H9 (cell line): Measurements from ENCODE around the gene LMOD1. TPM values are rescaled to one million over a fixed set of nuclear protein-coding genes. Genes with fewer than 3 reads are reported as not detected.
"Not testable (repeated sequence)": the region's sequence is repeated elsewhere in the genome, so short reads cannot be mapped to it uniquely, and the experiment has no call there.

Experiments used
- DNase-seq: peaks from one replicate; pipeline ENCODE4 v3.0.0-alpha.2; 2017
- H2AFZ ChIP-seq: one replicate; pipeline ENCODE4 v1.6.1; 2013; ENCODE audit warnings: mild to moderate bottlenecking, low read length, control low read depth, moderate library complexity
- H2AK5ac ChIP-seq: 2 replicates; pipeline ENCODE4 v1.6.1; 2013; ENCODE audit warnings: low read length, control low read depth, mixed read lengths; ENCODE audit not compliant: insufficient read length
- H2BK120ac ChIP-seq: one replicate; pipeline ENCODE4 v1.6.1; 2013; ENCODE audit warnings: low read depth, mild to moderate bottlenecking, low read length, control low read depth, inconsistent platforms; ENCODE audit not compliant: poor library complexity, severe bottlenecking
- H2BK12ac ChIP-seq: 2 replicates; pipeline ENCODE4 v1.6.1; 2013; ENCODE audit warnings: low read length, control low read depth, mixed read lengths, low read depth; ENCODE audit not compliant: insufficient read length
- H2BK15ac ChIP-seq: 2 replicates; pipeline ENCODE4 v1.6.1; 2013; ENCODE audit warnings: low read depth, low read length, control low read depth
- H2BK20ac ChIP-seq: one replicate; pipeline ENCODE4 v1.6.1; 2013; ENCODE audit warnings: low read depth, mild to moderate bottlenecking, low read length, control low read depth, inconsistent platforms; ENCODE audit not compliant: poor library complexity, severe bottlenecking
- H2BK5ac ChIP-seq: 2 replicates; pipeline ENCODE4 v1.6.1; 2013; ENCODE audit warnings: low read length, control low read depth, mixed read lengths; ENCODE audit not compliant: insufficient read length
- H3K14ac ChIP-seq: 2 replicates; pipeline ENCODE4 v1.6.1; 2013; ENCODE audit warnings: low read length, control low read depth; ENCODE audit not compliant: insufficient read depth
- H3K18ac ChIP-seq: 2 replicates; pipeline ENCODE4 v1.6.1; 2013; ENCODE audit warnings: low read depth, mild to moderate bottlenecking, mixed read lengths, low read length, control low read depth; ENCODE audit not compliant: insufficient read length
- H3K23ac ChIP-seq: 2 replicates; pipeline ENCODE4 v1.6.1; 2013; ENCODE audit warnings: low read length, control low read depth, mixed read lengths, low read depth; ENCODE audit not compliant: insufficient read length
- H3K23me2 ChIP-seq: 2 replicates; pipeline ENCODE4 v1.6.1; 2013; ENCODE audit warnings: low read depth, mild to moderate bottlenecking, mixed read lengths, low read length, control low read depth; ENCODE audit not compliant: insufficient read length, poor library complexity, severe bottlenecking
- H3K27ac ChIP-seq: 2 replicates; pipeline ENCODE4 v1.5.1; 2013; ENCODE audit warnings: low read length, control low read depth, mixed read lengths, low read depth; ENCODE audit not compliant: insufficient read length
- H3K27me3 ChIP-seq: 2 replicates; pipeline ENCODE4 v1.6.1; 2013; ENCODE audit warnings: low read length, control low read depth, inconsistent platforms; ENCODE audit not compliant: insufficient read depth
- H3K4ac ChIP-seq: 2 replicates; pipeline ENCODE4 v1.6.1; 2013; ENCODE audit warnings: low read depth, mild to moderate bottlenecking, control low read depth, inconsistent platforms, low read length, moderate library complexity
- H3K4me1 ChIP-seq: 2 replicates; pipeline ENCODE4 v1.6.1; 2013; ENCODE audit warnings: low read length, control low read depth, inconsistent platforms; ENCODE audit not compliant: insufficient read depth
- H3K4me2 ChIP-seq: 2 replicates; pipeline ENCODE4 v1.6.1; 2013; ENCODE audit warnings: low read length, control low read depth, mixed read lengths; ENCODE audit not compliant: insufficient read length, insufficient read depth
- H3K56ac ChIP-seq: 2 replicates; pipeline ENCODE4 v1.6.1; 2013; ENCODE audit warnings: low read depth, mild to moderate bottlenecking, mixed read lengths, low read length, control low read depth; ENCODE audit not compliant: insufficient read length
- H3K79me1 ChIP-seq: 2 replicates; pipeline ENCODE4 v1.6.1; 2013; ENCODE audit warnings: low read depth, mild to moderate bottlenecking, moderate library complexity, low read length, control low read depth, inconsistent platforms; ENCODE audit not compliant: insufficient read depth, poor library complexity, severe bottlenecking
- H3K79me2 ChIP-seq: 2 replicates; pipeline ENCODE4 v1.6.1; 2013; ENCODE audit warnings: low read length, control low read depth, inconsistent platforms; ENCODE audit not compliant: insufficient read depth
- H3K9ac ChIP-seq: 2 replicates; pipeline ENCODE4 v1.6.1; 2013; ENCODE audit warnings: low read length, control low read depth, mixed read lengths; ENCODE audit not compliant: insufficient read length; ENCODE audit errors: extremely low read depth
- H3K9me3 ChIP-seq: one replicate; pipeline ENCODE4 v1.6.1; 2013; ENCODE audit warnings: low read depth, low read length, inconsistent platforms; ENCODE audit not compliant: control insufficient read depth
- H3T11ph ChIP-seq: one replicate; pipeline ENCODE4 v1.6.1; 2013; ENCODE audit warnings: mild to moderate bottlenecking, low read length, control low read depth, inconsistent platforms
- H4K20me1 ChIP-seq: one replicate; pipeline ENCODE4 v1.6.1; 2013; ENCODE audit not compliant: control insufficient read depth, insufficient read length, insufficient read depth
- H4K5ac ChIP-seq: 2 replicates; pipeline ENCODE4 v1.6.1; 2013; ENCODE audit warnings: low read depth, mild to moderate bottlenecking, mixed read lengths, low read length, control low read depth; ENCODE audit not compliant: insufficient read length
- H4K8ac ChIP-seq: replicated peaks from 2 replicates; pipeline ENCODE4 v1.6.1; 2013; ENCODE audit warnings: low read length, control low read depth, mixed read lengths, low read depth; ENCODE audit not compliant: insufficient read length
- H4K91ac ChIP-seq: 2 replicates; pipeline ENCODE4 v1.6.1; 2013; ENCODE audit warnings: low read depth, mild to moderate bottlenecking, moderate library complexity, mixed read lengths, low read length, control low read depth; ENCODE audit not compliant: insufficient read length
- H3K27ac Mint-ChIP-seq, 3 experiments: 2 replicates in 2 of 3; 3 replicates in 1 of 3; pipeline ENCODE4 v1.8.0; 2020 to 2021; ENCODE audit warnings: mixed read lengths in 3 of 3, mild to moderate bottlenecking in 1 of 3, moderate library complexity in 1 of 3
- H3K27me3 Mint-ChIP-seq: 2 replicates; pipeline ENCODE4 v1.8.0; 2021; ENCODE audit warnings: low read depth, mild to moderate bottlenecking, moderate library complexity, mixed read lengths
- H3K36me3 Mint-ChIP-seq, 3 experiments: 2 replicates in 2 of 3; 3 replicates in 1 of 3; pipeline ENCODE4 v1.8.0; 2020 to 2021; ENCODE audit warnings: low read depth in 3 of 3, mixed read lengths in 3 of 3; ENCODE audit not compliant: insufficient read depth in 1 of 3
- H3K4me1 Mint-ChIP-seq, 2 experiments: 2 replicates each; pipeline ENCODE4 v1.8.0; 2020; ENCODE audit warnings: mixed read lengths in 2 of 2
- H3K4me3 Mint-ChIP-seq, 2 experiments: 2 replicates in 1 of 2; 3 replicates in 1 of 2; pipeline ENCODE4 v1.8.0; 2020 to 2021; ENCODE audit warnings: mild to moderate bottlenecking in 2 of 2, mixed read lengths in 2 of 2, moderate library complexity in 1 of 2
- H3K9me3 Mint-ChIP-seq, 2 experiments: 2 replicates in 1 of 2; 3 replicates in 1 of 2; pipeline ENCODE4 v1.8.0; 2020; ENCODE audit warnings: mild to moderate bottlenecking in 2 of 2, mixed read lengths in 2 of 2, moderate library complexity in 1 of 2
- CTCF ChIP-seq: fragments of 200-600 bp; sonication (generic); conservative IDR thresholded peaks from 3 replicates; pipeline ENCODE4 v1.8.0; 2021; ENCODE audit warnings: antibody characterized with exemption, mild to moderate bottlenecking
- WGBS: extraction: QIAGEN DNeasy Blood & Tissue Kit; methylation state at CpG from one replicate; pipeline ENCODE4 v1.1.7; 2013; ENCODE audit warnings: missing lambda C conversion rate, low lambda C conversion rate, mixed read lengths; ENCODE audit not compliant: insufficient read length; ENCODE audit errors: extremely low coverage; 5-methylcytosine and 5-hydroxymethylcytosine counted together
- total RNA-seq: library from RNA; stranded (reverse); gene quantifications from 2 replicates; pipeline ENCODE4 v1.2.1, GENCODE V29; 2021

Gene LMOD1
- total RNA-seq, 1 experiment from 2014 or later = 0.31 TPM

- Histone ChIP-seq H2BK120ac (no peak overlapping the region), H3K27me3 (no peaks in the 10 kb centered on the region), H3K4ac (no peak overlapping the region), H2AFZ (no peak overlapping the region), H3T11ph (no peak overlapping the region), H3K23me2 (no peaks in the 10 kb centered on the region), H2BK12ac (no peak overlapping the region), H3K79me2 (no peaks in the 10 kb centered on the region), H2BK15ac (no peak overlapping the region), H4K20me1 (no peaks in the 10 kb centered on the region), H3K9ac (no peak overlapping the region), H4K8ac (no peak overlapping the region), H4K5ac (no peak overlapping the region), H3K14ac (no peak overlapping the region), H2BK20ac (no peak overlapping the region), H3K56ac (no peak overlapping the region), H3K23ac (no peak overlapping the region), H2AK5ac (no peak overlapping the region), H4K91ac (no peak overlapping the region), H3K4me2 (no peak overlapping the region), H3K27ac (no peak overlapping the region), H3K9me3 (no peaks in the 10 kb centered on the region), H3K18ac (no peak overlapping the region), H2BK5ac (no peak overlapping the region), H3K79me1 (no peaks in the 10 kb centered on the region), H3K4me1 (no peaks in the 10 kb centered on the region)
- no peak for TF ChIP-seq CTCF
- no CpG with 5 or more reads among the region's 5 CpGs for WGBS
- Mint-ChIP-seq H3K27me3 (no peaks in the 10 kb centered on the region), H3K9me3 (no peaks in the 10 kb centered on the region), H3K36me3 (peaks cover 24 to 93% (median 86%) of the 10 kb centered on the region in 3 experiments; a peak in 6 of 7 replicates), H3K4me3 (no peak overlapping the region), H3K27ac (no peak overlapping the region), H3K4me1 (no peaks in the 10 kb centered on the region)
- no peak for DNase-seq
These were observed 86.9 kb downstream of the LMOD1 start for GRCh38 chr1:201859424-201859823.

GRCh38 chr1:201856722-201857121, 89.6 kb downstream of the LMOD1 start:
- not testable (repeated sequence) for H3K4me3 Mint-ChIP-seq, H3T11ph ChIP-seq, H3K4ac ChIP-seq, H3K14ac ChIP-seq, H2BK120ac ChIP-seq, H3K4me1 ChIP-seq, H3K23me2 ChIP-seq, H2AK5ac ChIP-seq, H3K23ac ChIP-seq, H3K9me3 Mint-ChIP-seq, H3K9ac ChIP-seq, H2AFZ ChIP-seq, H3K4me2 ChIP-seq, H4K5ac ChIP-seq, H3K27me3 Mint-ChIP-seq, H3K79me1 ChIP-seq, H3K27ac Mint-ChIP-seq, H3K9me3 ChIP-seq, H3K4me1 Mint-ChIP-seq, H3K27ac ChIP-seq, H2BK20ac ChIP-seq, H4K91ac ChIP-seq, H2BK15ac ChIP-seq, H4K8ac ChIP-seq, H3K27me3 ChIP-seq, H3K18ac ChIP-seq, H3K56ac ChIP-seq, H4K20me1 ChIP-seq, H2BK5ac ChIP-seq, H2BK12ac ChIP-seq, H3K79me2 ChIP-seq, DNase-seq
- peaks cover 36 to 95% (median 85%) of the 10 kb centered on the region in 3 experiments; a peak in 6 of 7 replicates for H3K36me3 Mint-ChIP-seq
- no CpG with 5 or more reads among the region's 2 CpGs for WGBS
